ENCODE data around the gene CCDC136. TPM values are rescaled to one million over a fixed set of nuclear protein-coding genes. Genes with fewer than 3 reads are reported as not detected.

CCDC136 gene
- total and polyA plus RNA-seq, 2 experiments from 2014 or later: 27.1 to 55.7 TPM

DNA sequence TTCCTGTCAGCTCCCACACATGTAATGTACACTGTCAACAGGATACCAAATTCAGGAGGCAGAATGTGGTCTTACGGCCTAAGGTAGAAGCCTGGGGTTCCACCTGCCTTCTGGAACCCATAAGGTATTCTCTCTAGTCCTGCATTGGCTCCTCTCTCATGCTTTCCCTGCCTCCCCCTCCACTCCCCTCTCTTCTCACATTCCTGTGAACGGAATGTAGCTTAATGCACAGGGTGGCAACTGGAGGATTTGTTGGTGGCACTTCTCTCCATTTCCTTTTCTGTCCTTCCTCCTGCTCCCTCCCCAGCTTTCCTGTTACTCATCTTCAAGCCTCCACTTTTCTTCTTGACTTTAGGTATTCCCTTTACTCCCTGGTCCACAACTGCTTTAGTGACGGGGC, 26.9 kb downstream of the CCDC136 start:
- Mint-ChIP-seq H3K36me3 (ENCODE audit: low read depth) (peaks cover 9% of the 10 kb centered on the region), H3K27me3 (ENCODE audit: insufficient read depth, low read depth, poor library complexity) (peaks cover 3% of the 10 kb centered on the region), H3K4me3 (no peak overlapping the region), H3K9me3 (no peaks in the 10 kb centered on the region), H3K4me1 (peaks cover 11% of the 10 kb centered on the region), H3K27ac (no peak overlapping the region)
- H3K9me2 ChIP-seq (ENCODE audit: insufficient read depth): no peaks in the 10 kb centered on the region
- no peaks in the 10 kb centered on the region for H3F3A ChIP-seq (replicated peaks; ENCODE audit: low read depth)
- no peaks in the 10 kb centered on the region for H3K27me3 ChIP-seq (ENCODE audit: insufficient read depth)
- H3K4me3 ChIP-seq: no peak overlapping the region
- H3K36me3 ChIP-seq (ENCODE audit: insufficient read depth): no peaks in the 10 kb centered on the region
- peak; percentile 36 for DNase-seq (ENCODE audit: low spot score)
- peak; percentile 17; the same call in 2 of the 3 replicates for ATAC-seq
- H2AFZ ChIP-seq: no peak overlapping the region
- no peaks in the 10 kb centered on the region for H3K79me2 ChIP-seq (replicated peaks; ENCODE audit: insufficient read depth)
- H3K4me2 ChIP-seq: no peak overlapping the region
- H3K27ac ChIP-seq (ENCODE audit: low read depth): no peak overlapping the region
- no peak for TF ChIP-seq NANOG (IDR thresholded peaks at IDR 0.05; ENCODE audit: borderline replicate concordance)
- no peak for TF ChIP-seq STAT1 (IDR thresholded peaks at IDR 0.05; ENCODE audit: unreplicated experiment)
- TF ChIP-seq ZNF462 (CRISPR knock-in tag; IDR thresholded peaks at IDR 0.05): no peak
- no peak for TF ChIP-seq JUNB (IDR thresholded peaks at IDR 0.05; ENCODE audit: unreplicated experiment)
- TF ChIP-seq CREB1 (CRISPR knock-in tag; IDR thresholded peaks at IDR 0.05; ENCODE audit: low read depth): no peak
- no peak for TF ChIP-seq EZH2 (IDR thresholded peaks at IDR 0.05; ENCODE audit: low read depth, unreplicated experiment)
- TF ChIP-seq POLR2AphosphoS5 (IDR thresholded peaks at IDR 0.05; ENCODE audit: low read depth): no peak
- no peak for TF ChIP-seq EZH2phosphoT487 (IDR thresholded peaks at IDR 0.05; ENCODE audit: unreplicated experiment)
- H3K4me1 ChIP-seq (ENCODE audit: insufficient read depth): no peaks in the 10 kb centered on the region
- no peaks in the 10 kb centered on the region; the same call in 1 of the 2 replicates for H4K20me1 ChIP-seq (replicated peaks; ENCODE audit: insufficient read depth)

All from GM23338 (cell line).